Suppressor macrophage treated with lipopolysaccharide for 4 hours (primary cell): Measurements from ENCODE around the gene EIF4E.
"Not testable (repeated sequence)": the region's sequence is repeated elsewhere in the genome, so short reads cannot be mapped to it uniquely, and the experiment has no call there.

ENCODE experiments used
- DNase-seq: peaks from one replicate; pipeline ENCODE4 v3.0.0-alpha.2; 2020

EIF4E gene

GRCh38 chr4:98928505-98929340 is at the start of gene EIF4E:
EIF4E (minus strand) TSS chr4:98929133; CDS start chr4:98929112, 21 bp downstream.
- DNase-seq, result peak; percentile 97

GRCh38 chr4:98977557-98977956 is 48.6 kb upstream of the EIF4E start:
- no peak for DNase-seq

- no peak for DNase-seq
Measured at GRCh38 chr4:98976716-98977115, 47.8 kb upstream of the EIF4E start.

GRCh38 chr4:98969878-98970785 is 41.2 kb upstream of the EIF4E start:
- peak; percentile 9 for DNase-seq

- no peak for DNase-seq
Measured at GRCh38 chr4:98967786-98968329, 38.9 kb upstream of the EIF4E start.

- DNase-seq, result no peak
Measured at GRCh38 chr4:98966926-98967325, 38.0 kb upstream of the EIF4E start.

GRCh38 chr4:98963538-98964433 is 34.9 kb upstream of the EIF4E start:
- DNase-seq, result no peak

GRCh38 chr4:98961770-98962169 is 32.8 kb upstream of the EIF4E start:
- DNase-seq, result no peak

GRCh38 chr4:98959411-98959810 is 30.5 kb upstream of the EIF4E start:
- no peak for DNase-seq

GRCh38 chr4:98958065-98958464 is 29.1 kb upstream of the EIF4E start:
- DNase-seq, result no peak

- DNase-seq, result no peak
Measured at GRCh38 chr4:98955229-98955628, 26.3 kb upstream of the EIF4E start.

- DNase-seq, result no peak
Measured at GRCh38 chr4:98951710-98952109, 22.8 kb upstream of the EIF4E start.

GRCh38 chr4:98950925-98951324 is 22.0 kb upstream of the EIF4E start:
- no peak for DNase-seq

- no peak for DNase-seq
Measured at GRCh38 chr4:98946359-98946758, 17.4 kb upstream of the EIF4E start.

GRCh38 chr4:98945297-98945850 is 16.4 kb upstream of the EIF4E start:
- no peak for DNase-seq

GRCh38 chr4:98939892-98940298 is 11.0 kb upstream of the EIF4E start:
- peak; percentile 54 for DNase-seq

- DNase-seq, result peak; percentile 22
Measured at GRCh38 chr4:98939438-98939837, 10.5 kb upstream of the EIF4E start.

GRCh38 chr4:98937986-98938720 is 9.2 kb upstream of the EIF4E start:
- DNase-seq, result peak; percentile 18

GRCh38 chr4:98935633-98936032 is 6.7 kb upstream of the EIF4E start:
- DNase-seq, result no peak

- DNase-seq, result not testable (repeated sequence)
Measured at GRCh38 chr4:98934851-98935250, 5.9 kb upstream of the EIF4E start.

- peak; percentile 75 for DNase-seq
Measured at GRCh38 chr4:98932539-98932938, 3.6 kb upstream of the EIF4E start.
